NT2/D1 (cell line): ENCODE measurements around the gene ERGIC3.

Experiments
- SUZ12 ChIP-seq: IDR thresholded peaks from 2 replicates; pipeline ENCODE4 v1.6.1; 2011; ENCODE audit not compliant: insufficient read length, insufficient read depth; ENCODE audit errors: extremely low read depth
- YY1 ChIP-seq: IDR thresholded peaks from 2 replicates; pipeline ENCODE4 v1.6.1; 2011; ENCODE audit not compliant: insufficient read length, insufficient read depth
- ZNF274 ChIP-seq: IDR thresholded peaks from 2 replicates; pipeline ENCODE4 v1.6.1; 2011; ENCODE audit warnings: mild to moderate bottlenecking, low read depth, low read length

DNA sequence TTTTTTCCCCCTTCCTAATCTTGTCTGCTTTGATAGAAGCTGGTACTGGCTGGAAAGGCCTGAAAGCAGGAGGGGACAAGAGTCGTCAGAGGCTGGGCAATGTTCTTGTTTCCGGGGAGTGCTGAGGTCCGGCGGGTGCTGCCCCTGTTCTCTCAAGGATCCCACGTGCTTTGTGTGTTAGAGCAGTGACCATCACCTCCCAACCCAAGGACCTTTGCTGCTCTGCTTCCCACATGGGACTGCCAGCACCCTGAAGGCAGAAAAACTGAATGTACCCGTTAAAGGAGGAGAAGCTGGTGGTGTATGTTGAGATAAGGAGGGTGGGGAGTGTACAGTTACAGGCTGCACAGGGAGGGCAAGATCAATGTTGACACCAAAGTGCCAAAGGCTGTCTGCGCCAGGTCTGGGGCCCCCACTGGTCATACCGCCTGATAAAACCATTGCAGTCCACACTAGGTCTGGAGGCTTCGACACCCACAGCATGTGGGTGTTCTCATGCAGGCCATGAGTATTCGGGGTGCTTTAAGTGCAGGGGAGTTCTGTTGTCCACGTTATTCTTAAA lies 27.4 kb upstream of the ERGIC3 start:
- TF ChIP-seq SUZ12 = no peak
- TF ChIP-seq ZNF274 = no peak
- TF ChIP-seq YY1 = no peak
